Upper lobe of right lung (tissue), 1 donor: ENCODE measurements around the gene MSTN. TPM values are rescaled to one million over a fixed set of nuclear protein-coding genes. Genes with fewer than 3 reads are reported as not detected.
"Not testable (repeated sequence)": the region's sequence is repeated elsewhere in the genome, so short reads cannot be mapped to it uniquely, and the experiment has no call there.

Experiments
- ATAC-seq: fragments of 200-7000 bp; cut with Tn5 transposase; one replicate; pipeline ENCODE4 v1.9.1; 2020; ENCODE audit warnings: mild to moderate bottlenecking, moderate library complexity
- DNase-seq: peaks from one replicate; pipeline ENCODE4 v3.0.0-alpha.2; 2020
- H3K27ac ChIP-seq: fragments of 200-600 bp; one replicate; pipeline ENCODE4 v1.8.0; 2022
- H3K27me3 ChIP-seq: fragments of 200-600 bp; one replicate; pipeline ENCODE4 v1.8.0; 2022; ENCODE audit warnings: mild to moderate bottlenecking
- H3K36me3 ChIP-seq: fragments of 200-600 bp; one replicate; pipeline ENCODE4 v1.8.0; 2022
- H3K4me1 ChIP-seq: fragments of 200-600 bp; one replicate; pipeline ENCODE4 v1.8.0; 2022
- H3K4me3 ChIP-seq: fragments of 200-600 bp; one replicate; pipeline ENCODE4 v1.8.0; 2022; ENCODE audit warnings: mild to moderate bottlenecking
- H3K9me3 ChIP-seq: fragments of 200-600 bp; one replicate; pipeline ENCODE4 v1.8.0; 2022
- intact Hi-C: fragments of 100-400 bp; cut with DNase I; formaldehyde crosslinking; loops from one replicate; pipeline ENCODE4 v1.11.0; 2022
- total RNA-seq: library from RNA; stranded (reverse); fragmentation: NEBNext Ultra II Directional; extraction: Animal tissue kit (Norgen Biotek cat#: 25700); gene quantifications from one replicate; pipeline ENCODE4 v1.2.1, GENCODE V29; 2021
- TF ChIP-seq, protein P1 (sequence below): fragments of 200-600 bp; IDR thresholded peaks from one replicate; pipeline ENCODE4 v1.8.0; 2022; ENCODE audit warnings: antibody characterized with exemption
- donor health status: DM: no; HTN: yes; CAD: no; lungs with severe emphysema.

The MSTN gene
- total RNA-seq, 1 donor from 2014 or later: not detected

DNA sequence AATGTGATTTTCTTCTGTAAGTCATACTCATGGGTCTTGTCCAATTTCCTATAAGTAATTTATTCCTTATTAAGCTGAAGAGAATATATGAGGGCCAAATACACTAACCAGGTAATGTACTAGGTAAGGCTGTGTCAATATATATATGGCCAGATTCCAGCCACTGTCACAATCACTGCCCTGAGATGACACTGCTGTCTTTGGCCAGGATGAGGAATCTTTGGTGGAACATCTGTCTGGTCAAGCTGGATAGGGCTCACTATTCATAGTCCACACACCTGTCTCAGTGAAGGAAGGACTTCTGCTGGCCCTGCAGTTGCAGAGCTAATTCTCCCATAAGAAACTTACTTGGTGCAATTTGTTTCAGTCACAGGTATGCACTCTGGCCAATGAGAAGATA is 11.3 kb downstream of the MSTN start:
- no peak for DNase-seq
- no peaks in the 10 kb centered on the region for H3K27me3 ChIP-seq

DNA sequence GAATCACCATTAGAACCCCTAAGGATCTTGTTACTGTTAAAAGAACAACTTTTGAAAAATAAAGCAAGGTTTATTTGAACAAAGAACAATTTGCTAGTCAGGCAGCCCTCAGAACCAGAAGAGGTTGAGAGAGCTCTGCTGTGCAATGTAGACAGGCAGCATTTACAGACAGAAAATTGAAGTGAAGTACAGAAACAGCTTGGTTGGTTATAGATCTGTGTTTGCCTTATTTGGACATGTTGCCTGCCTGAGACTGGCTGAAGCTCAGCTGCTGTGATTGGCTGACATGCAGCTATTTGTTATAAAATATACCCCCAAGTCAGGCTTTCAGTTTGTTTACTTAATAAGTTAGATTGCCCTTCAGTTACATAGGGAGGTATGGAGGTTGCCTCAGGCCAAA is 12.5 kb downstream of the MSTN start:
- DNase-seq (no peak), ATAC-seq (no peak)
- Histone ChIP-seq H3K27ac (no peak overlapping the region), H3K36me3 (no peaks in the 10 kb centered on the region), H3K9me3 (no peaks in the 10 kb centered on the region), H3K4me1 (no peaks in the 10 kb centered on the region), H3K4me3 (no peak overlapping the region), H3K27me3 (no peaks in the 10 kb centered on the region)
- intact Hi-C loops: no loop called here
- TF ChIP-seq, protein P1, sequence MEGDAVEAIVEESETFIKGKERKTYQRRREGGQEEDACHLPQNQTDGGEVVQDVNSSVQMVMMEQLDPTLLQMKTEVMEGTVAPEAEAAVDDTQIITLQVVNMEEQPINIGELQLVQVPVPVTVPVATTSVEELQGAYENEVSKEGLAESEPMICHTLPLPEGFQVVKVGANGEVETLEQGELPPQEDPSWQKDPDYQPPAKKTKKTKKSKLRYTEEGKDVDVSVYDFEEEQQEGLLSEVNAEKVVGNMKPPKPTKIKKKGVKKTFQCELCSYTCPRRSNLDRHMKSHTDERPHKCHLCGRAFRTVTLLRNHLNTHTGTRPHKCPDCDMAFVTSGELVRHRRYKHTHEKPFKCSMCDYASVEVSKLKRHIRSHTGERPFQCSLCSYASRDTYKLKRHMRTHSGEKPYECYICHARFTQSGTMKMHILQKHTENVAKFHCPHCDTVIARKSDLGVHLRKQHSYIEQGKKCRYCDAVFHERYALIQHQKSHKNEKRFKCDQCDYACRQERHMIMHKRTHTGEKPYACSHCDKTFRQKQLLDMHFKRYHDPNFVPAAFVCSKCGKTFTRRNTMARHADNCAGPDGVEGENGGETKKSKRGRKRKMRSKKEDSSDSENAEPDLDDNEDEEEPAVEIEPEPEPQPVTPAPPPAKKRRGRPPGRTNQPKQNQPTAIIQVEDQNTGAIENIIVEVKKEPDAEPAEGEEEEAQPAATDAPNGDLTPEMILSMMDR: no peak

More for the DNA sequence above, 11.3 kb downstream of the MSTN start:
- H3K4me3 ChIP-seq: no peak overlapping the region
- H3K36me3 ChIP-seq: no peaks in the 10 kb centered on the region
- H3K27ac ChIP-seq: no peak overlapping the region
- no peak for ATAC-seq
- TF ChIP-seq, protein P1: no peak
- H3K9me3 ChIP-seq: no peaks in the 10 kb centered on the region
- intact Hi-C loops: no loop called here
- H3K4me1 ChIP-seq: no peaks in the 10 kb centered on the region

DNA sequence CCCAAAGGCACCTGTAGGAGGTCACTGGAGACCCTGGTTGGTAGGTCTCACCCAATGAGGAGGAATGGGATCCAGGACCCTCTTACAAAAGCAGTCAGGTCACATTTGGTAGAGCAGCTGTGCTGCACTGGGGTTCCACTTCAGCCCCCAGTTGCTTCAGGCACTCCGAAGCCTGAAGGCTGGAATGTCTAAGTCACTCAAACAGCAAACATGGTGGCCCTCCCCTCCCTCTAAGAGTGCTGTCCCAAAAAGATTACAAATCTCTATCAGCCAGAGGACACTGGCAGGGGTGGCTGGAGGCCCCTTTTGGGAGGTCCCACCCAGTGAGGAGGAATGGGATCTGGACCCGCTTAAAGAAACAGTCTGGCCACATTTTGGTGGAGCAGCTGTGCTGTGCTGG is 17.7 kb downstream of the MSTN start:
- H3K27ac ChIP-seq: no peak overlapping the region
- no peaks in the 10 kb centered on the region for H3K36me3 ChIP-seq
- no peaks in the 10 kb centered on the region for H3K4me1 ChIP-seq
- H3K27me3 ChIP-seq: no peaks in the 10 kb centered on the region
- TF ChIP-seq, protein P1: no peak
- H3K9me3 ChIP-seq: no peaks in the 10 kb centered on the region
- DNase-seq (no peak), ATAC-seq (no peak)
- no peak overlapping the region for H3K4me3 ChIP-seq
- intact Hi-C loops: no loop called here

DNA sequence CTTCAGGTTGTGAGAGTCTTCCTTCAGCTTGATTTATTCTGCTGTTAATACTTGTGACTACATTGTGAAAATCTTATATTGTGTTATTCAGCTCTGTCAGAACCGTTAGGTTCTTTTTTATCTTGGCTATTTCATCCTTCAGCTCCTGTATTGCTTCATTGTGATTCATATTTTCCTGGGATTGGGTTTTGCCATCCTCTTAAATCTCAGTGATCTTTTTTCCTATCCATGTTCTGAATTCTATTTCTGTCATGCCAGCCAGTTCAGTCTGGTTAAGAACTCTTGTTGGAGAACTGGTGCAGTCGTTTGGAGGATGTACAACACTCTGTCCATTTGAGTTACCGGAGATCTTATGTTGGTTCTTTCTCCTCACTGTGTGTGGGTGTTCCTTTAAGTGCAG is 19.1 kb downstream of the MSTN start:
- no peak overlapping the region for H3K27ac ChIP-seq
- TF ChIP-seq, protein P1: no peak
- no peak overlapping the region for H3K4me3 ChIP-seq
- ATAC-seq (no peak), DNase-seq (no peak)
- H3K9me3 ChIP-seq: no peaks in the 10 kb centered on the region
- H3K4me1 ChIP-seq: no peaks in the 10 kb centered on the region
- no peaks in the 10 kb centered on the region for H3K27me3 ChIP-seq
- H3K36me3 ChIP-seq: no peaks in the 10 kb centered on the region
- intact Hi-C loops: no loop called here

DNA sequence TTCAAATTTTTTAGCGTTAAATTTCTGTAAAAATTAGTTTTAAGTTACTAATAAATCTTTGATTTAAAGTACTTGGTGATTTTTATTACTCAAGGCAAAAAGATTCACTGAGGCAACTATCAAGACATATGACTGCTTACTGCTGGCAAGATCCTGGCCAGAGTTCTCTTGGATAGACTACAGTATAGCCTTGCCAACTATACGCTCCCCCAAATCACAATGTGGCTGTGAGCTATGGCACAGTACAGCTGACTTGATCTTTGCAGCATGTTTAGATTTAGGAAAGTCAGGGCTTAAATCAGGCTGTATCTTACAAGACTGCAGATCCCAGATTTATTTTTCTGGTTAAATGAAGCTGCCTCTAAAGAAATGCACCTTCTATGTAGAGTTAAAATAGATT is 26.5 kb downstream of the MSTN start:
- Histone ChIP-seq H3K4me1 (no peaks in the 10 kb centered on the region), H3K27ac (no peak overlapping the region), H3K4me3 (no peak overlapping the region), H3K9me3 (no peaks in the 10 kb centered on the region), H3K27me3 (no peaks in the 10 kb centered on the region), H3K36me3 (no peaks in the 10 kb centered on the region)
- intact Hi-C loops: no loop called here
- DNase-seq: no peak
- no peak for ATAC-seq
- TF ChIP-seq, protein P1: no peak

DNA sequence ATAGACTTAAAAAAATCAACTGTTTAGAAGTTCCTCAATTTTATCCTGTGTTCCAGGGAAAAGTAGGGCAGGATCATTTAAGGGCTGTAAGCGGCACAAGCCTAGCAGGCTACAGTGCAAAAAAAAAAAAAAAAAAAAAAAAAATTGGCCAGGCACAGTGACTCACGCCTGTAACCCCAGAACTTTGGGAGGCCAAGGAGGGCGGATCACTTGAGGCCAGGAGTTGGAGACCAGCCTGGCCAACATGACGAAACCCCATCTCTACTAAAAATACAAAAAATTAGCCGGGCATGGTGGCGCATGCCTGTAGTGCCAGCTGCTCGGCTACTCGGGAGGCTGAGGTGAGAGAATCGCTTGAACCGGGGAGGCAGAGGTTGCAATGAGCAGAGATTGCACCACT is 28.1 kb downstream of the MSTN start:
- H3K27ac ChIP-seq, H3K9me3 ChIP-seq, H3K4me1 ChIP-seq, intact Hi-C loops, H3K36me3 ChIP-seq, ATAC-seq, DNase-seq, H3K4me3 ChIP-seq, H3K27me3 ChIP-seq: not testable (repeated sequence)
